Transverse colon (tissue), 4 donors: Measurements from ENCODE around the gene CDH13.

Experiments
- EP300 ChIP-seq: sonication (generic); formaldehyde crosslinking; IDR thresholded peaks from one replicate; pipeline ENCODE4 v1.6.1; 2017; ENCODE audit warnings: antibody characterized with exemption, low read depth
- POLR2A ChIP-seq: fragments of 450-650 bp; IDR thresholded peaks from one replicate; pipeline ENCODE4 v1.6.1; 2016; ENCODE audit warnings: antibody characterized with exemption, mild to moderate bottlenecking, moderate library complexity
- POLR2AphosphoS5 ChIP-seq, 3 donors: sonication (generic); formaldehyde crosslinking; IDR thresholded peaks; one replicate each; pipeline ENCODE4 v1.6.1; 2016; ENCODE audit warnings: antibody characterized with exemption in 3 of 3
- TF ChIP-seq, protein P1 (sequence below), 5 experiments: fragments of 200-600 bp in 3 of 5; fragments of 450-650 bp in 2 of 5; sonication (generic) in 3 of 5; IDR thresholded peaks; 1 replicate in 2 of 5; 2 replicates in 3 of 5; pipeline ENCODE4 v1.5.1; 2016 to 2017; ENCODE audit warnings: antibody characterized with exemption in 5 of 5, inconsistent platforms in 3 of 5, mild to moderate bottlenecking in 2 of 5, moderate library complexity in 1 of 5

DNA sequence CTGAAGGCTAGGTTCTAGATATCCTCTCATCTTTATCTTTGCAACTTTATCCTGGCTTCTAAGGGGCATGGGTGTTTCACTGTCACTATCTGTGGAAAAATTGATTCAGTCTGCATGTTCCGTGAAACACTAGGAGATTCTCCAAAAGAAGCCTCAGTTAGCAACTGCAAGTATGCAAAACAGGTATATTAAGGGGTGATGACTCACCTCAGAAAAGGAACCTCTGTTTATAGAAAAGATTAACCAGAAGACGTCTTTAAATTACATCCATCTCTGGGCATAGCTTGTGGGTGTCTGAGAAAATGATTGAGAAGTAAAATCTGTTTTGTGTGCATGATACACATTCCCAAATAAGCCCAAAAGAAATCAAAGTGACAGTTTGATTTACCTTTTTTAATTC is 827.2 kb downstream of the CDH13 start:
- TF ChIP-seq, protein P1, sequence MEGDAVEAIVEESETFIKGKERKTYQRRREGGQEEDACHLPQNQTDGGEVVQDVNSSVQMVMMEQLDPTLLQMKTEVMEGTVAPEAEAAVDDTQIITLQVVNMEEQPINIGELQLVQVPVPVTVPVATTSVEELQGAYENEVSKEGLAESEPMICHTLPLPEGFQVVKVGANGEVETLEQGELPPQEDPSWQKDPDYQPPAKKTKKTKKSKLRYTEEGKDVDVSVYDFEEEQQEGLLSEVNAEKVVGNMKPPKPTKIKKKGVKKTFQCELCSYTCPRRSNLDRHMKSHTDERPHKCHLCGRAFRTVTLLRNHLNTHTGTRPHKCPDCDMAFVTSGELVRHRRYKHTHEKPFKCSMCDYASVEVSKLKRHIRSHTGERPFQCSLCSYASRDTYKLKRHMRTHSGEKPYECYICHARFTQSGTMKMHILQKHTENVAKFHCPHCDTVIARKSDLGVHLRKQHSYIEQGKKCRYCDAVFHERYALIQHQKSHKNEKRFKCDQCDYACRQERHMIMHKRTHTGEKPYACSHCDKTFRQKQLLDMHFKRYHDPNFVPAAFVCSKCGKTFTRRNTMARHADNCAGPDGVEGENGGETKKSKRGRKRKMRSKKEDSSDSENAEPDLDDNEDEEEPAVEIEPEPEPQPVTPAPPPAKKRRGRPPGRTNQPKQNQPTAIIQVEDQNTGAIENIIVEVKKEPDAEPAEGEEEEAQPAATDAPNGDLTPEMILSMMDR (IDR thresholded peaks at IDR 0.05) = no peak
- TF ChIP-seq EP300 = no peak
- no peak for TF ChIP-seq POLR2AphosphoS5 (IDR thresholded peaks at IDR 0.05)
- TF ChIP-seq POLR2A = no peak
